HepG2 (cell line): Measurements from ENCODE around the gene RPUSD4. TPM values are rescaled to one million over a fixed set of nuclear protein-coding genes. Genes with fewer than 3 reads are reported as not detected.

Experiments
- CHD2 ChIP-seq: IDR thresholded peaks from 2 replicates; pipeline ENCODE4 v1.6.1; 2011; ENCODE audit warnings: low read depth, low read length, improper control_type of control experiment
- DNMT1 ChIP-seq: sonication (generic); formaldehyde crosslinking; IDR thresholded peaks from 2 replicates; pipeline ENCODE4 v1.5.1; 2020; ENCODE audit warnings: mild to moderate bottlenecking, missing genetic modification reagents
- FOXA1 ChIP-seq, 2 experiments: fragments of 450-650 bp in 1 of 2; sonication (generic) in 1 of 2; formaldehyde crosslinking in 1 of 2; IDR thresholded peaks; 2 replicates each; pipeline versions ENCODE4 v1.4.0 to v1.6.1; 2016 to 2020; ENCODE audit warnings: missing genetic modification reagents in 1 of 2
- HDAC2 ChIP-seq: sonication (generic); formaldehyde crosslinking; IDR thresholded peaks from 2 replicates; pipeline ENCODE4 v1.4.0; 2020; ENCODE audit warnings: missing genetic modification reagents
- RBFOX2 ChIP-seq: fragments of 200-400 bp; formaldehyde crosslinking; IDR thresholded peaks from 2 replicates; pipeline ENCODE4 v1.6.1; 2017; ENCODE audit warnings: low read depth, mild to moderate bottlenecking, low read length
- SIN3A ChIP-seq: IDR thresholded peaks from 2 replicates; pipeline ENCODE4 v1.6.1; 2011; ENCODE audit warnings: low read depth, mild to moderate bottlenecking, control low read depth, low read length, borderline replicate concordance
- TMF1 ChIP-seq: sonication (generic); formaldehyde crosslinking; IDR thresholded peaks from 2 replicates; pipeline ENCODE4 v1.8.1; 2022; ENCODE audit warnings: low read depth, missing genetic modification reagents
- ZBTB3 ChIP-seq: sonication (generic); formaldehyde crosslinking; IDR thresholded peaks from 2 replicates; pipeline ENCODE4 v1.4.0; 2020; ENCODE audit warnings: low read depth, mild to moderate bottlenecking, moderate library complexity, missing genetic modification reagents, borderline replicate concordance
- ZBTB40 ChIP-seq, 2 experiments: fragments of 450-650 bp in 1 of 2; sonication (generic) in 1 of 2; formaldehyde crosslinking in 1 of 2; IDR thresholded peaks; 2 replicates each; pipeline versions ENCODE4 v1.6.1 to v1.8.0; 2016 to 2022; ENCODE audit warnings: antibody characterized with exemption in 1 of 2, mild to moderate bottlenecking in 1 of 2, missing genetic modification reagents in 1 of 2
- ZFX ChIP-seq: sonication (generic); formaldehyde crosslinking; IDR thresholded peaks from 2 replicates; pipeline ENCODE4 v1.4.0; 2020; ENCODE audit warnings: mild to moderate bottlenecking, low read depth, missing genetic modification reagents, moderate library complexity
- ZNF280B ChIP-seq: sonication (generic); formaldehyde crosslinking; IDR thresholded peaks from 2 replicates; pipeline ENCODE4 v1.5.0; 2020; ENCODE audit warnings: missing genetic modification reagents, mild to moderate bottlenecking, borderline replicate concordance
- ZNF329 ChIP-seq: sonication (generic); formaldehyde crosslinking; IDR thresholded peaks from 2 replicates; pipeline ENCODE4 v1.9.0; 2021; ENCODE audit warnings: low read depth, mild to moderate bottlenecking, missing genetic modification reagents
- polyA plus RNA-seq, 8 experiments: library from polyadenylated mRNA; depleted of rRNA in 3 of 8; stranded (reverse) in 7 of 8; unstranded in 1 of 8; fragments of >200 nt; fragmentation: Illumina TruSeq in 4 of 8; extraction: Trizol in 4 of 8; gene quantifications; 2 replicates each; pipeline versions ENCODE4 v1.2.1 to v1.2.3, GENCODE V29; 2011 to 2016; ENCODE audit warnings: low read depth in 4 of 8, missing spikeins in 1 of 8, mixed read lengths in 1 of 8; ENCODE audit not compliant: insufficient read depth in 1 of 8
- total RNA-seq, 5 experiments: library from RNA; depleted of rRNA; stranded (reverse); fragments of >200 nt; fragmentation: Illumina TruSeq; extraction: Trizol; gene quantifications; 2 replicates each; pipeline ENCODE4 v1.2.3, GENCODE V29; 2016; ENCODE audit warnings: low read depth in 1 of 5
- TF ChIP-seq, protein P1 (sequence below): sonication (generic); IDR thresholded peaks from 2 replicates; pipeline ENCODE4 v1.6.1; 2016; ENCODE audit warnings: low read depth, borderline replicate concordance
- TF ChIP-seq, protein P2 (sequence below): sonication (generic); formaldehyde crosslinking; IDR thresholded peaks from 2 replicates; pipeline ENCODE4 v1.4.0; 2020; ENCODE audit warnings: missing genetic modification reagents

The RPUSD4 gene
- total and polyA plus RNA-seq, 2 of the 13 experiments (the other 11 are each of a cell fraction or from before 2014, with no cell fraction given) = 45.0 to 52.9 TPM

- TF ChIP-seq ZBTB3 (CRISPR knock-in tag) = no peak
- TF ChIP-seq FOXA1 (IDR thresholded peaks at IDR 0.05) = no peak
- 0 out of 2 replicates have a peak, but pooled peaks have one; percentile 8 for TF ChIP-seq FOXA1 (CRISPR knock-in tag; IDR thresholded peaks at IDR 0.05)
- TF ChIP-seq, protein P1, sequence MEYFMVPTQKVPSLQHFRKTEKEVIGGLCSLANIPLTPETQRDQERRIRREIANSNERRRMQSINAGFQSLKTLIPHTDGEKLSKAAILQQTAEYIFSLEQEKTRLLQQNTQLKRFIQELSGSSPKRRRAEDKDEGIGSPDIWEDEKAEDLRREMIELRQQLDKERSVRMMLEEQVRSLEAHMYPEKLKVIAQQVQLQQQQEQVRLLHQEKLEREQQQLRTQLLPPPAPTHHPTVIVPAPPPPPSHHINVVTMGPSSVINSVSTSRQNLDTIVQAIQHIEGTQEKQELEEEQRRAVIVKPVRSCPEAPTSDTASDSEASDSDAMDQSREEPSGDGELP = peak; percentile 49; the same call in 1 of the 2 replicates
- no peak for TF ChIP-seq CHD2
- TF ChIP-seq, protein P2, sequence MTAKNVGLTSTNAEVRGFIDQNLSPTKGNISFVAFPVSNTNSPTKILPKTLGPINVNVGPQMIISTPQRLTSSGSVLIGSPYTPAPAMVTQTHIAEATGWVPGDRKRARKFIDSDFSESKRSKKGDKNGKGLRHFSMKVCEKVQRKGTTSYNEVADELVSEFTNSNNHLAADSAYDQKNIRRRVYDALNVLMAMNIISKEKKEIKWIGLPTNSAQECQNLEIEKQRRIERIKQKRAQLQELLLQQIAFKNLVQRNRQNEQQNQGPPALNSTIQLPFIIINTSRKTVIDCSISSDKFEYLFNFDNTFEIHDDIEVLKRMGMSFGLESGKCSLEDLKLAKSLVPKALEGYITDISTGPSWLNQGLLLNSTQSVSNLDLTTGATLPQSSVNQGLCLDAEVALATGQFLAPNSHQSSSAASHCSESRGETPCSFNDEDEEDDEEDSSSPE (CRISPR knock-in tag) = no peak
- TF ChIP-seq ZNF280B (CRISPR knock-in tag) = no peak
- TF ChIP-seq RBFOX2 = peak; percentile 49; the same call in 1 of the 2 replicates
- TF ChIP-seq ZBTB40 (IDR thresholded peaks at IDR 0.05) = no peak
- no peak for TF ChIP-seq ZBTB40 (CRISPR knock-in tag; IDR thresholded peaks at IDR 0.05)
- TF ChIP-seq TMF1 (CRISPR knock-in tag) = no peak
- 0 out of 2 replicates have a peak, but pooled peaks have one; percentile 53 for TF ChIP-seq DNMT1
- peak; percentile 42; the same call in 1 of the 2 replicates for TF ChIP-seq ZFX (CRISPR knock-in tag)
- no peak for TF ChIP-seq ZNF329 (CRISPR knock-in tag)
- no peak for TF ChIP-seq SIN3A
- TF ChIP-seq HDAC2 (CRISPR knock-in tag) = peak; percentile 62; the same call in 1 of the 2 replicates
Measured at GRCh38 chr11:126185259-126186024, 26.0 kb downstream of the RPUSD4 start (continued).
